Measurements from ENCODE around the gene TRIM7.

Gene TRIM7

GRCh38 chr5:181173027-181173419, 32.0 kb downstream of the TRIM7 start:
- no peak for DNase-seq (ENCODE audit: low read depth in 2 of 2)

- no peak for DNase-seq (ENCODE audit: low read depth in 2 of 2)
Measured at GRCh38 chr5:181171782-181172181, 33.2 kb downstream of the TRIM7 start.

GRCh38 chr5:181170996-181171395, 34.0 kb downstream of the TRIM7 start:
- DNase-seq (ENCODE audit: low read depth in 2 of 2) = no peak

GRCh38 chr5:181170237-181170825, 34.7 kb downstream of the TRIM7 start:
- no peak for DNase-seq (ENCODE audit: low read depth in 2 of 2)

GRCh38 chr5:181169459-181170236, 35.3 kb downstream of the TRIM7 start:
- peak in 1 of 2 experiments; percentile 31 for DNase-seq (ENCODE audit: low read depth in 2 of 2)

GRCh38 chr5:181168595-181169118, 36.3 kb downstream of the TRIM7 start:
- DNase-seq (ENCODE audit: low read depth in 2 of 2) = no peak

- no peak for DNase-seq (ENCODE audit: low read depth in 2 of 2)
Measured at GRCh38 chr5:181167814-181168488, 37.0 kb downstream of the TRIM7 start.

GRCh38 chr5:181166812-181167733, 37.9 kb downstream of the TRIM7 start:
- no peak for DNase-seq (ENCODE audit: low read depth in 2 of 2)

GRCh38 chr5:181164076-181164952, 40.7 kb downstream of the TRIM7 start:
- no peak for DNase-seq (ENCODE audit: low read depth in 2 of 2)

- no peak for DNase-seq (ENCODE audit: low read depth in 2 of 2)
Measured at GRCh38 chr5:181163487-181164075, 41.4 kb downstream of the TRIM7 start.

GRCh38 chr5:181161534-181162175, 43.3 kb downstream of the TRIM7 start:
- no peak for DNase-seq (ENCODE audit: low read depth in 2 of 2)

GRCh38 chr5:181160755-181161533, 44.1 kb downstream of the TRIM7 start:
- peak in 1 of 2 experiments; percentile 42 for DNase-seq (ENCODE audit: low read depth in 2 of 2)

GRCh38 chr5:181160152-181160754, 44.7 kb downstream of the TRIM7 start:
- peak in 1 of 2 experiments; percentile 18 for DNase-seq (ENCODE audit: low read depth in 2 of 2)

GRCh38 chr5:181159286-181160151, 45.5 kb downstream of the TRIM7 start:
- DNase-seq (ENCODE audit: low read depth in 2 of 2) = peak in 1 of 2 experiments; percentile 19

GRCh38 chr5:181158869-181159268, 46.1 kb downstream of the TRIM7 start:
- no peak for DNase-seq (ENCODE audit: low read depth in 2 of 2)

- no peak for DNase-seq (ENCODE audit: low read depth in 2 of 2)
Measured at GRCh38 chr5:181156758-181157157, 48.2 kb downstream of the TRIM7 start.

GRCh38 chr5:181153814-181154213, 51.2 kb downstream of the TRIM7 start:
- DNase-seq (ENCODE audit: low read depth in 2 of 2) = no peak
